ENCODE results near the gene JMJD4. TPM values are rescaled to one million over a fixed set of nuclear protein-coding genes. Genes with fewer than 3 reads are reported as not detected.

The JMJD4 gene
- total RNA-seq, 3 donors from 2014 or later (not counting 1 experiment from before 2014, with no cell fraction given), result 8.8 to 12.4 (median 12.3) TPM

GRCh38 chr1:227748496-227749182, 13.5 kb upstream of the JMJD4 start:
- Histone ChIP-seq H3K4me1 (ENCODE audit: control insufficient read depth, insufficient read depth, low read length) (peaks cover 5% of the 10 kb centered on the region), H3K27me3 (ENCODE audit: control insufficient read depth, insufficient read depth, low read length) (no peaks in the 10 kb centered on the region), H3K9me3 (ENCODE audit: control insufficient read depth, insufficient read depth, low read length) (no peaks in the 10 kb centered on the region), H3K4me3 (ENCODE audit: low read length) (no peak overlapping the region), H3K27ac (ENCODE audit: low read length) (no peak overlapping the region), H3K36me3 (ENCODE audit: control insufficient read depth, insufficient read depth, low read length) (peaks cover 19% of the 10 kb centered on the region)
- peak in 1 of 2 donors; percentile 43 for DNase-seq
- H3K27ac Mint-ChIP-seq, result no peak overlapping the region
- peak in 2 of 3 donors; percentile 73 to 75 for ATAC-seq
- intact Hi-C loops (cut with micrococcal nuclease), result no loop called here
- H3K4me3 Mint-ChIP-seq, result no peak overlapping the region
- WGBS (ENCODE audit: insufficient coverage), result 65% methylated on average over 5 of the region's 7 CpGs
- no peak for TF ChIP-seq CTCF (IDR thresholded peaks at IDR 0.05)
- peaks cover 21 to 24% of the 10 kb centered on the region in 2 donors for H3K4me1 Mint-ChIP-seq
- H3K9me3 Mint-ChIP-seq, result no peaks in the 10 kb centered on the region
- no peaks in the 10 kb centered on the region for H3K36me3 Mint-ChIP-seq
- H3K27me3 Mint-ChIP-seq (ENCODE audit: low read depth in 2 of 2), result no peaks in the 10 kb centered on the region

GRCh38 chr1:227747948-227748495, 12.9 kb upstream of the JMJD4 start:
- Mint-ChIP-seq H3K36me3 (no peaks in the 10 kb centered on the region), H3K27ac (no peak overlapping the region), H3K9me3 (no peaks in the 10 kb centered on the region), H3K4me1 (peaks cover 22 to 30% of the 10 kb centered on the region in 2 donors), H3K4me3 (no peak overlapping the region), H3K27me3 (ENCODE audit: low read depth in 2 of 2) (no peaks in the 10 kb centered on the region)
- no peaks in the 10 kb centered on the region for H3K27me3 ChIP-seq (ENCODE audit: control insufficient read depth, insufficient read depth, low read length)
- peaks cover 16% of the 10 kb centered on the region for H3K36me3 ChIP-seq (ENCODE audit: control insufficient read depth, insufficient read depth, low read length)
- H3K4me1 ChIP-seq (ENCODE audit: control insufficient read depth, insufficient read depth, low read length), result peaks cover 5% of the 10 kb centered on the region
- DNase-seq (no peak), ATAC-seq (no peak)
- H3K9me3 ChIP-seq (ENCODE audit: control insufficient read depth, insufficient read depth, low read length), result no peaks in the 10 kb centered on the region
- WGBS (ENCODE audit: insufficient coverage), result 98% methylated on average over 18 of the region's 18 CpGs
- no peak overlapping the region for H3K4me3 ChIP-seq (ENCODE audit: low read length)
- intact Hi-C loops (cut with micrococcal nuclease), result no loop called here
- H3K27ac ChIP-seq (ENCODE audit: low read length), result no peak overlapping the region
- no peak for TF ChIP-seq CTCF (IDR thresholded peaks at IDR 0.05)

GRCh38 chr1:227747382-227747781, 12.3 kb upstream of the JMJD4 start:
- Mint-ChIP-seq H3K27ac (no peak overlapping the region), H3K36me3 (no peaks in the 10 kb centered on the region), H3K9me3 (no peaks in the 10 kb centered on the region), H3K27me3 (ENCODE audit: low read depth in 2 of 2) (no peaks in the 10 kb centered on the region), H3K4me1 (peaks cover 20 to 36% of the 10 kb centered on the region in 2 donors), H3K4me3 (no peak overlapping the region)
- peaks cover 5% of the 10 kb centered on the region for H3K4me1 ChIP-seq (ENCODE audit: control insufficient read depth, insufficient read depth, low read length)
- intact Hi-C loops (cut with micrococcal nuclease), result no loop called here
- DNase-seq (no peak), ATAC-seq (no peak)
- no peak overlapping the region for H3K27ac ChIP-seq (ENCODE audit: low read length)
- TF ChIP-seq CTCF (IDR thresholded peaks at IDR 0.05), result no peak
- H3K36me3 ChIP-seq (ENCODE audit: control insufficient read depth, insufficient read depth, low read length), result peaks cover 16% of the 10 kb centered on the region
- 84% methylated on average over 8 of the region's 8 CpGs for WGBS (ENCODE audit: insufficient coverage)
- no peaks in the 10 kb centered on the region for H3K27me3 ChIP-seq (ENCODE audit: control insufficient read depth, insufficient read depth, low read length)
- H3K4me3 ChIP-seq (ENCODE audit: low read length), result no peak overlapping the region
- no peaks in the 10 kb centered on the region for H3K9me3 ChIP-seq (ENCODE audit: control insufficient read depth, insufficient read depth, low read length)
